HepG2 (cell line): ENCODE data around the gene MED13L. TPM values are rescaled to one million over a fixed set of nuclear protein-coding genes. Genes with fewer than 3 reads are reported as not detected.

Experiments used
- ATAC-seq: fragments of 200-7000 bp; cut with Tn5 transposase; 3 replicates; pipeline ENCODE4 v1.9.1; 2020; ENCODE audit warnings: mild to moderate bottlenecking, moderate library complexity
- BruUV-seq: library from RNA; stranded (reverse); fragments of 400-500 nt; replicated peaks from 2 replicates; lab custom pipeline; 2021; lab: Mats Ljungman, UMichigan
- CTCF ChIA-PET: fragments of 300-600 bp; formaldehyde crosslinking; extraction: SDS; loops from one replicate; lab custom pipeline; 2021; ENCODE audit warnings: low total read pairs, inconsistent platforms, low intra/inter-chr PET ratio; lab: Yijun Ruan, JAX
- POLR2A ChIA-PET: fragments of 350-600 bp; sonication (Branson Sonifier 250); formaldehyde crosslinking; loops from one replicate; lab custom pipeline; 2020; ENCODE audit warnings: antibody characterized with exemption, inconsistent platforms; lab: Yijun Ruan, JAX
- DNase-seq: peaks from one replicate; pipeline ENCODE4 v3.0.0-alpha.2; 2015; ENCODE audit warnings: low spot score
- FAIRE-seq: peaks from 3 replicates; lab custom pipeline; 2011; peaks lifted over from hg19 to GRCh38; lab: Jason Lieb, UNC
- H2AFZ ChIP-seq: one replicate; pipeline ENCODE4 v1.6.1; 2011; ENCODE audit warnings: low read length, inconsistent platforms
- H3K27ac ChIP-seq: fragments of 300-600 bp; 3 replicates; pipeline ENCODE4 v1.8.0; 2011; ENCODE audit warnings: mixed run types, mild to moderate bottlenecking, mixed read lengths, low read length, inconsistent platforms; ENCODE audit not compliant: insufficient read depth; ENCODE audit errors: extremely low read length
- H3K27me3 ChIP-seq, 2 experiments: fragments of 200-600 bp in 1 of 2; 2 replicates in 1 of 2; 3 replicates in 1 of 2; pipeline versions ENCODE4 v1.6.0 to v1.8.0; 2011; ENCODE audit warnings: low read length in 2 of 2, mild to moderate bottlenecking in 2 of 2, moderate library complexity in 2 of 2, inconsistent platforms in 1 of 2; ENCODE audit not compliant: insufficient read depth in 2 of 2, control insufficient read depth in 1 of 2
- H3K36me3 ChIP-seq, 2 experiments: fragments of 200-600 bp in 1 of 2; replicated peaks in 1 of 2; 2 replicates in 1 of 2; 3 replicates in 1 of 2; pipeline versions ENCODE4 v1.5.1 to v1.8.0; 2011; ENCODE audit warnings: low read length in 2 of 2, inconsistent platforms in 1 of 2; ENCODE audit not compliant: insufficient read depth in 2 of 2, control insufficient read depth in 1 of 2
- H3K4me1 ChIP-seq: 2 replicates; pipeline ENCODE4 v1.5.1; 2012; ENCODE audit warnings: low read length, inconsistent platforms; ENCODE audit not compliant: insufficient read depth
- H3K4me2 ChIP-seq: 2 replicates; pipeline ENCODE4 v1.6.0; 2011; ENCODE audit warnings: low read depth, low read length, inconsistent platforms
- H3K4me3 ChIP-seq, 3 experiments: fragments of 200-600 bp in 1 of 3; sonication (generic), shearing (Covaris generic) in 1 of 3; replicated peaks in 1 of 3; 2 replicates each; pipeline ENCODE4 v1.5.1; 2011 to 2016; ENCODE audit warnings: low read length in 3 of 3, inconsistent platforms in 2 of 3, low read depth in 2 of 3, mild to moderate bottlenecking in 2 of 3, control low read depth in 1 of 3, mixed read lengths in 1 of 3; ENCODE audit not compliant: insufficient read depth in 1 of 3
- H3K79me2 ChIP-seq: one replicate; pipeline ENCODE4 v1.6.1; 2011; ENCODE audit warnings: low read length, inconsistent platforms; ENCODE audit not compliant: insufficient read depth
- H3K9ac ChIP-seq: 2 replicates; pipeline ENCODE4 v1.6.0; 2011; ENCODE audit warnings: mild to moderate bottlenecking, low read depth, low read length, inconsistent platforms; ENCODE audit not compliant: insufficient read depth
- H3K9me3 ChIP-seq: 2 replicates; pipeline ENCODE4 v1.5.1; 2012; ENCODE audit warnings: mild to moderate bottlenecking, low read length
- H4K20me1 ChIP-seq: 2 replicates; pipeline ENCODE4 v1.6.0; 2011; ENCODE audit warnings: inconsistent platforms, mild to moderate bottlenecking, low read length, moderate library complexity; ENCODE audit not compliant: insufficient read depth
- JUN ChIP-seq: sonication (generic); formaldehyde crosslinking; IDR thresholded peaks from 2 replicates; pipeline ENCODE4 v1.4.0; 2020; ENCODE audit warnings: mild to moderate bottlenecking, missing genetic modification reagents
- KDM6A ChIP-seq: IDR thresholded peaks from 2 replicates; pipeline ENCODE4 v1.6.1; 2016; ENCODE audit warnings: low read depth
- MED13 ChIP-seq: sonication (generic); formaldehyde crosslinking; IDR thresholded peaks from 2 replicates; pipeline ENCODE4 v1.5.0; 2020; ENCODE audit warnings: missing genetic modification reagents
- NCOA2 ChIP-seq: sonication (generic); formaldehyde crosslinking; IDR thresholded peaks from 2 replicates; pipeline ENCODE4 v1.8.0; 2022; ENCODE audit warnings: inconsistent platforms
- PLRG1 ChIP-seq: fragments of 450-650 bp; conservative IDR thresholded peaks from 2 replicates; pipeline ENCODE4 v1.6.1; 2016
- ZNF282 ChIP-seq: fragments of 450-650 bp; IDR thresholded peaks from 2 replicates; pipeline ENCODE4 v1.6.1; 2018; ENCODE audit not compliant: partially characterized antibody
- ZNF407 ChIP-seq: sonication (generic); formaldehyde crosslinking; IDR thresholded peaks from one replicate; pipeline ENCODE4 v1.5.1; 2020; ENCODE audit warnings: mild to moderate bottlenecking, missing genetic modification reagents; ENCODE audit errors: not compliant biosample characterization
- ZNF589 ChIP-seq: sonication (generic); formaldehyde crosslinking; conservative IDR thresholded peaks from 2 replicates; pipeline ENCODE4 v1.8.0; 2022; ENCODE audit warnings: mild to moderate bottlenecking, moderate library complexity, missing genetic modification reagents
- ZSCAN29 ChIP-seq: sonication (generic); formaldehyde crosslinking; conservative IDR thresholded peaks from 2 replicates; pipeline ENCODE4 v1.4.0; 2020; ENCODE audit warnings: mild to moderate bottlenecking, missing genetic modification reagents
- WGBS: methylation state at CpG from one replicate; pipeline ENCODE4 v1.1.6; 2017; ENCODE audit warnings: low lambda C conversion rate; 5-methylcytosine and 5-hydroxymethylcytosine counted together
- in situ Hi-C: cut with HindIII; loops from 2 replicates; pipeline ENCODE4 v1.10.0; 2017; ENCODE audit warnings: low pct_unique_long_range_greater_than_20kb; ENCODE audit not compliant: extremely low pct_ligation_motif_present
- intact Hi-C: fragments of 100-400 bp; cut with micrococcal nuclease; formaldehyde crosslinking; loops from one replicate; pipeline ENCODE4 v1.10.0; 2022; ENCODE audit not compliant: unreplicated experiment
- polyA plus RNA-seq, 8 experiments: library from polyadenylated mRNA; depleted of rRNA in 3 of 8; stranded (reverse) in 7 of 8; unstranded in 1 of 8; fragments of >200 nt; fragmentation: Illumina TruSeq in 4 of 8; extraction: Trizol in 4 of 8; gene quantifications; 2 replicates each; pipeline versions ENCODE4 v1.2.1 to v1.2.3, GENCODE V29; 2011 to 2016; ENCODE audit warnings: low read depth in 4 of 8, missing spikeins in 1 of 8, mixed read lengths in 1 of 8; ENCODE audit not compliant: insufficient read depth in 1 of 8
- total RNA-seq, 5 experiments: library from RNA; depleted of rRNA; stranded (reverse); fragments of >200 nt; fragmentation: Illumina TruSeq; extraction: Trizol; gene quantifications; 2 replicates each; pipeline ENCODE4 v1.2.3, GENCODE V29; 2016; ENCODE audit warnings: low read depth in 1 of 5
- TF ChIP-seq, protein P1 (sequence below): sonication (generic); formaldehyde crosslinking; IDR thresholded peaks from 2 replicates; pipeline ENCODE4 v1.5.0; 2020; ENCODE audit warnings: mild to moderate bottlenecking, missing genetic modification reagents
- TF ChIP-seq, protein P2 (sequence below): sonication (generic); formaldehyde crosslinking; IDR thresholded peaks from 2 replicates; pipeline ENCODE4 v1.8.0; 2022; ENCODE audit warnings: missing genetic modification reagents, mild to moderate bottlenecking, moderate library complexity, borderline replicate concordance

The MED13L gene
- total and polyA plus RNA-seq, 2 of the 13 experiments (the other 11 are each of a cell fraction or from before 2014, with no cell fraction given): 24.8 to 38.9 TPM

DNA sequence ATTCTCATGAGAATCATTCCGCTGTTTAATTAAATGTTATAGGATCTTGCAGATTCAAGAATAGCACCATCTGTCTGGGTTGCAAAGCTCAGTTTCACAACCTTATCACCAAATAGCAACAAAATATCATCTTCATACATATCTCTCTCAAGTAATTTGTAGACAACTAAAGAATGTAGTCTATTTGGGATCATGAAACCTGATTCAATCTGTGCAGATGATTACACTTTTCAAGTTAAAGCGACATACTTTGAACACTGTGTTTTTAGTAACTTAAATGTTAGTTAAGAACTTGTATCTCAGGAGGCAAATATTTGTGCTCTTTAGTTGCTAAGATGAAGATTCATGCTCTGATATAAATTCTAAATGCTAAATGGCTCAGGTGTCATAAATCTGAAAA lies 14.8 kb downstream of the MED13L start (continued):
- TF ChIP-seq, protein P1, sequence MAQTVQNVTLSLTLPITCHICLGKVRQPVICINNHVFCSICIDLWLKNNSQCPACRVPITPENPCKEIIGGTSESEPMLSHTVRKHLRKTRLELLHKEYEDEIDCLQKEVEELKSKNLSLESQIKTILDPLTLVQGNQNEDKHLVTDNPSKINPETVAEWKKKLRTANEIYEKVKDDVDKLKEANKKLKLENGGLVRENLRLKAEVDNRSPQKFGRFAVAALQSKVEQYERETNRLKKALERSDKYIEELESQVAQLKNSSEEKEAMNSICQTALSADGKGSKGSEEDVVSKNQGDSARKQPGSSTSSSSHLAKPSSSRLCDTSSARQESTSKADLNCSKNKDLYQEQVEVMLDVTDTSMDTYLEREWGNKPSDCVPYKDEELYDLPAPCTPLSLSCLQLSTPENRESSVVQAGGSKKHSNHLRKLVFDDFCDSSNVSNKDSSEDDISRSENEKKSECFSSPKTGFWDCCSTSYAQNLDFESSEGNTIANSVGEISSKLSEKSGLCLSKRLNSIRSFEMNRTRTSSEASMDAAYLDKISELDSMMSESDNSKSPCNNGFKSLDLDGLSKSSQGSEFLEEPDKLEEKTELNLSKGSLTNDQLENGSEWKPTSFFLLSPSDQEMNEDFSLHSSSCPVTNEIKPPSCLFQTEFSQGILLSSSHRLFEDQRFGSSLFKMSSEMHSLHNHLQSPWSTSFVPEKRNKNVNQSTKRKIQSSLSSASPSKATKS (CRISPR knock-in tag): no peak
- TF ChIP-seq, all 625 proteins: peak for 0

DNA sequence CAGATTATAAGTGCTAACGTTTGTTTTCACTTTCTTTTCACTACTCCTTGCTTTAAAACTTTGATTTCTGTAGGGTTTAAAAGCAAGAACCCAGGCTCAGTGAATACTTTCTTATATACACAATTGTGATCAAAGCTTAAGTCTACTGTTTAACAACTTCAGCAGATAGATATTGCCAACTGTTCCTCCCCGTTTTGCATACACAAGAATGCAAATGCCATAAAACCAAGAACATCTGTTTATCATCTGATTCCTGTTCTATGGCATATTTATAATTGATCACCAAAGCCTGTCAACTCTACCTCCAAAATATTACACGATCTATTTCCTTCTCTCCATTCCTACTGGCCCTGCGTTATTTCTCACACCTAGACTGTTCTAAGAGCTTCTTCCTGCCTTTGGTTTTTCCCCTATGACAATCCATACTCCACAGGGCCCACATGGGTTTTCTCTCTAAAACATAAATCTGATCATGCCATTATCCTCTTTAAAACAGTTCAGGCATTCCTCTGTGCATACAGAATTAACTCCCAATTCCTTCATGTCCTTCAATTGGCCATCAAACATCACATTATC lies 15.9 kb downstream of the MED13L start:
- Histone ChIP-seq H3K27ac (no peak overlapping the region), H3K4me1 (peaks cover 70% of the 10 kb centered on the region), H3K79me2 (peaks cover 88% of the 10 kb centered on the region), H3K4me2 (no peak overlapping the region), H3K4me3 (no peak overlapping the region), H4K20me1 (peaks cover 26% of the 10 kb centered on the region), H2AFZ (no peak overlapping the region), H3K9me3 (no peaks in the 10 kb centered on the region), H3K9ac (no peak overlapping the region), H3K36me3 (no peaks in the 10 kb centered on the region), H3K27me3 (no peaks in the 10 kb centered on the region)
- ATAC-seq (no peak), DNase-seq (no peak), FAIRE-seq (no peak)
- ChIA-PET CTCF (no interaction called here), POLR2A (no interaction called here)
- intact Hi-C loops (no loop called here), in situ Hi-C loops (no loop called here)
- 90% methylated on average over 4 of the region's 4 CpGs for WGBS
- no TSS peak for BruUV-seq
- TF ChIP-seq NCOA2: no peak
- no peak for TF ChIP-seq ZSCAN29 (CRISPR knock-in tag)
- TF ChIP-seq MED13: no peak
- TF ChIP-seq, protein P2, sequence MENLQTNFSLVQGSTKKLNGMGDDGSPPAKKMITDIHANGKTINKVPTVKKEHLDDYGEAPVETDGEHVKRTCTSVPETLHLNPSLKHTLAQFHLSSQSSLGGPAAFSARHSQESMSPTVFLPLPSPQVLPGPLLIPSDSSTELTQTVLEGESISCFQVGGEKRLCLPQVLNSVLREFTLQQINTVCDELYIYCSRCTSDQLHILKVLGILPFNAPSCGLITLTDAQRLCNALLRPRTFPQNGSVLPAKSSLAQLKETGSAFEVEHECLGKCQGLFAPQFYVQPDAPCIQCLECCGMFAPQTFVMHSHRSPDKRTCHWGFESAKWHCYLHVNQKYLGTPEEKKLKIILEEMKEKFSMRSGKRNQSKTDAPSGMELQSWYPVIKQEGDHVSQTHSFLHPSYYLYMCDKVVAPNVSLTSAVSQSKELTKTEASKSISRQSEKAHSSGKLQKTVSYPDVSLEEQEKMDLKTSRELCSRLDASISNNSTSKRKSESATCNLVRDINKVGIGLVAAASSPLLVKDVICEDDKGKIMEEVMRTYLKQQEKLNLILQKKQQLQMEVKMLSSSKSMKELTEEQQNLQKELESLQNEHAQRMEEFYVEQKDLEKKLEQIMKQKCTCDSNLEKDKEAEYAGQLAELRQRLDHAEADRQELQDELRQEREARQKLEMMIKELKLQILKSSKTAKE (CRISPR knock-in tag): no peak
- no peak for TF ChIP-seq KDM6A (CRISPR knock-in tag)
- TF ChIP-seq ZNF282: no peak
- TF ChIP-seq PLRG1: no peak
- TF ChIP-seq ZNF589 (CRISPR knock-in tag): no peak
- TF ChIP-seq ZNF407: no peak
- TF ChIP-seq JUN (CRISPR knock-in tag): no peak
